ENCODE results near the gene SLC6A12. TPM values are rescaled to one million over a fixed set of nuclear protein-coding genes. Genes with fewer than 3 reads are reported as not detected.

SLC6A12 gene
- total RNA-seq, 1 experiment from 2014 or later, result not detected

Other genes with a start within 250 kb of the SLC6A12 start
- not detected in 2 replicates for gene IQSEC3, start 147.4 kb downstream of the SLC6A12 start, total RNA-seq (2014; rRNA removed; shearing (Covaris generic))
- gene SLC6A13, start 48.7 kb upstream of the SLC6A12 start, total RNA-seq (2014; rRNA removed; shearing (Covaris generic)), result 1.4 TPM in 1 of 2 replicates, not detected in the other
- gene KDM5A, start 175.2 kb upstream of the SLC6A12 start, total RNA-seq (2014; rRNA removed; shearing (Covaris generic)), result 24.5 and 31.6 TPM in 2 replicates
- gene CCDC77, start 187.5 kb upstream of the SLC6A12 start, total RNA-seq (2014; rRNA removed; shearing (Covaris generic)), result 3.5 and 6.1 TPM in 2 replicates
- gene B4GALNT3, start 245.8 kb upstream of the SLC6A12 start, total RNA-seq (2014; rRNA removed; shearing (Covaris generic)), result 25.5 and 30.8 TPM in 2 replicates

Measured in HT-29 (cell line).